Body of pancreas (tissue), 4 donors: ENCODE measurements around the gene RBM44. TPM values are rescaled to one million over a fixed set of nuclear protein-coding genes. Genes with fewer than 3 reads are reported as not detected.
A peak's percentile ranks its signal among the peaks of the same experiment; 100 is the strongest.
"Not testable (repeated sequence)": the region's sequence is repeated elsewhere in the genome, so short reads cannot be mapped to it uniquely, and the experiment has no call there.

Experiments
- ATAC-seq: fragments of 150-250 bp; one replicate; pipeline ENCODE4 v1.9.1; 2016
- DNase-seq, 4 donors: peaks; one replicate each; pipeline ENCODE4 v3.0.0-alpha.2; 2019
- H3K27ac ChIP-seq, 4 donors: fragments of 200-600 bp; sonication (generic); 1 replicate in 3 of 4; 2 replicates in 1 of 4; pipeline versions ENCODE4 v1.5.1 to v1.6.1; 2016 to 2019; ENCODE audit warnings: mild to moderate bottlenecking in 1 of 4, mixed read lengths in 1 of 4, moderate library complexity in 1 of 4
- H3K27me3 ChIP-seq, 2 donors: fragments of 200-600 bp; sonication (generic); one replicate each; pipeline ENCODE4 v1.6.0; 2016; ENCODE audit warnings: mild to moderate bottlenecking in 1 of 2
- H3K36me3 ChIP-seq, 2 donors: fragments of 200-600 bp; sonication (generic); replicated peaks in 1 of 2; 2 replicates each; pipeline ENCODE4 v1.5.1; 2016; ENCODE audit warnings: low read depth in 2 of 2; ENCODE audit not compliant: insufficient read depth in 1 of 2
- H3K4me1 ChIP-seq: fragments of 200-600 bp; sonication (generic); one replicate; pipeline ENCODE4 v1.6.0; 2016
- H3K4me3 ChIP-seq, 2 donors: fragments of 200-600 bp; sonication (generic); 1 replicate in 1 of 2; 2 replicates in 1 of 2; pipeline ENCODE4 v1.5.1; 2016 to 2019
- H3K9me3 ChIP-seq, 3 donors: fragments of 200-600 bp; sonication (generic); 1 replicate in 2 of 3; 2 replicates in 1 of 3; pipeline ENCODE4 v1.5.1; 2016
- POLR2A ChIP-seq, 3 donors: fragments of 450-650 bp; IDR thresholded peaks; one replicate each; pipeline ENCODE4 v1.6.1; 2016; ENCODE audit warnings: antibody characterized with exemption in 3 of 3, mild to moderate bottlenecking in 2 of 3
- WGBS, 2 donors: methylation state at CpG; one replicate each; pipeline ENCODE4 v1.1.5; 2017; 5-methylcytosine and 5-hydroxymethylcytosine counted together
- intact Hi-C: fragments of 100-400 bp; cut with DNase I; formaldehyde crosslinking; loops from one replicate; pipeline ENCODE4 v1.15.1; 2023
- total RNA-seq, 2 donors: library from RNA; depleted of rRNA; stranded (reverse); fragments of >200 nt; gene quantifications; one replicate each; pipeline ENCODE4 v1.1.0, GENCODE V29; 2016
- TF ChIP-seq, protein P1 (sequence below), 7 experiments: fragments of 450-650 bp in 4 of 7; fragments of 200-600 bp in 3 of 7; sonication (generic) in 3 of 7; IDR thresholded peaks; one replicate each; pipeline ENCODE4 v1.5.1; 2016 to 2019; ENCODE audit warnings: antibody characterized with exemption in 7 of 7

The RBM44 gene
- total RNA-seq, 2 donors from 2014 or later, result 0.52 to 1.6 TPM

DNA sequence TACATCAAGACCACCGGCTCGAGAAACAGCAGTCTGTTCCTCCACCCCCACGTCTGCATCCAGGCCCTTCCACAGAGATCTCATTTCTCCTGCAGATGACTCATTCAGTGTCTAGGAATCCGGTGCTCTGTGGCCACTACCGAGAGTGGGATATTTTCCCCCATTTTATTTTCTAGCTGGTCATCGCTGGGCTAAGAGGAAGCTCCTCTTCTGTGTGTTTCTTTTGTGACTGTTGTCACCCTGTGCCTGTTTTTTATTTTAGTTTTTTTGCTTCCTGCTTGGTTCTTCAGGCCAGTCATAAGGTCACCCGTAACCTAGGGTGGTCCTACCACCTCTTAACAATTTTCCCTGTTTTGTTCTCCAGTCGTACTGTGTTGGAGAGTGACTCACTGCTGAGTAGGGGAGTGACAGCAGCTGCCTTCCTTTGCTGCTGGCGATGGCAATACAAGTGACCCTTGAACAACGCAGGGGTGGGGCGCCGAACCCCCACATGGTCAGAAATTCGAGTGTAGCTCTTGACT, 67.6 kb downstream of the RBM44 start:
- Histone ChIP-seq H3K4me1 (peaks cover 95% of the 10 kb centered on the region), H3K9me3 (no peaks in the 10 kb centered on the region), H3K27ac (peak overlapping the region; percentile 55 to 96 (median 90)), H3K36me3 (no peaks in the 10 kb centered on the region), H3K4me3 (no peak overlapping the region), H3K27me3 (no peaks in the 10 kb centered on the region)
- ATAC-seq, result no peak
- TF ChIP-seq, protein P1, sequence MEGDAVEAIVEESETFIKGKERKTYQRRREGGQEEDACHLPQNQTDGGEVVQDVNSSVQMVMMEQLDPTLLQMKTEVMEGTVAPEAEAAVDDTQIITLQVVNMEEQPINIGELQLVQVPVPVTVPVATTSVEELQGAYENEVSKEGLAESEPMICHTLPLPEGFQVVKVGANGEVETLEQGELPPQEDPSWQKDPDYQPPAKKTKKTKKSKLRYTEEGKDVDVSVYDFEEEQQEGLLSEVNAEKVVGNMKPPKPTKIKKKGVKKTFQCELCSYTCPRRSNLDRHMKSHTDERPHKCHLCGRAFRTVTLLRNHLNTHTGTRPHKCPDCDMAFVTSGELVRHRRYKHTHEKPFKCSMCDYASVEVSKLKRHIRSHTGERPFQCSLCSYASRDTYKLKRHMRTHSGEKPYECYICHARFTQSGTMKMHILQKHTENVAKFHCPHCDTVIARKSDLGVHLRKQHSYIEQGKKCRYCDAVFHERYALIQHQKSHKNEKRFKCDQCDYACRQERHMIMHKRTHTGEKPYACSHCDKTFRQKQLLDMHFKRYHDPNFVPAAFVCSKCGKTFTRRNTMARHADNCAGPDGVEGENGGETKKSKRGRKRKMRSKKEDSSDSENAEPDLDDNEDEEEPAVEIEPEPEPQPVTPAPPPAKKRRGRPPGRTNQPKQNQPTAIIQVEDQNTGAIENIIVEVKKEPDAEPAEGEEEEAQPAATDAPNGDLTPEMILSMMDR (IDR thresholded peaks at IDR 0.05), result no peak
- no peak for TF ChIP-seq POLR2A (IDR thresholded peaks at IDR 0.05)
- no peak for DNase-seq
- intact Hi-C loops, result no loop called here
- WGBS, 2 donors, result 70% methylated on average over 13 of the region's 13 CpGs

DNA sequence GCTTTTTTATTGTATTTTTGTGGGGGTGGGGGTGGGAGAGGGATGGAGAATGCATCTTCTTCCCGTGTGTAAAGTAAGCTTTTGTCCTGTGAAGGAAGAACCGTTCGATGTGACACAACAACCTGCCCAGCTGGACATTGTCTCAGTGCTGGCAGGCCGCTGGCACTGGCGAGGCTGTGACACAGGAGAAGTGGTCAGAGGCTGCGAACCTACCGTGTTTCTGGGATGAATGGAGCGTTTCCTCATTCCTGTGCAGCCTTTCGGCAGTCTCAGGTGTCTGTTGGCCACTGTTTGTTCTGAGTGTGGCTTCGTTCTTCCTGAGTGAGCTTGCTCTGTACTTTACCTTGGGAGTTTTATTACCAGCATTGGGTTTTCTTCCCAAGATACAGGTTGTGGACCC, 68.9 kb downstream of the RBM44 start:
- no peaks in the 10 kb centered on the region for H3K27me3 ChIP-seq
- H3K4me3 ChIP-seq, result no peak overlapping the region
- no peaks in the 10 kb centered on the region for H3K9me3 ChIP-seq
- H3K36me3 ChIP-seq, result no peaks in the 10 kb centered on the region
- WGBS, 2 donors, result 85 to 87% methylated on average over 10 of the region's 10 CpGs
- intact Hi-C loops, result no loop called here
- ATAC-seq (no peak), DNase-seq (no peak)
- H3K27ac ChIP-seq, result peak overlapping the region in 2 of 4 donors; percentile 38 to 51
- H3K4me1 ChIP-seq, result peaks cover 93% of the 10 kb centered on the region
- no peak for TF ChIP-seq POLR2A (IDR thresholded peaks at IDR 0.05)
- TF ChIP-seq, protein P1 (IDR thresholded peaks at IDR 0.05), result no peak

DNA sequence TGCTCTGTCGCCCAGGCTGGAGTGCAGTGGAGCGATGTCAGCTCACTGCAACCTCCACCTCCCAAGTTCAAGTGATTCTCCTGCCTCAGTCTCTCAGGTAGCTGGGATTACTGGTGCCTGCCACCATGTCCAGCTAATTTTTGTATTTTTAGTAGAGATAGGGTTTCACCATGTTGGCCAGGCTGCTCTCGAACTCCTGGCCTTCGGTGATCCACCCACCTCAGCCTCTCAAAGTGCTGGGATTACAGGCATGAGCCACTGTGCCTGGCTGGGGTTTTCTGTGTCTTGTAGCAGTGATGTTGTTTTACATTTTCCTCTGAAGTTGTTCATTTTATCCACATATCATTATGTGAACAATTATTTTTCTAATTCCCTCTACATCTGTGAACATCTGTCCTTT, 69.5 kb downstream of the RBM44 start:
- H3K27ac ChIP-seq, result peak overlapping the region in 2 of 4 donors; percentile 38 to 51
- not testable (repeated sequence) for DNase-seq

DNA sequence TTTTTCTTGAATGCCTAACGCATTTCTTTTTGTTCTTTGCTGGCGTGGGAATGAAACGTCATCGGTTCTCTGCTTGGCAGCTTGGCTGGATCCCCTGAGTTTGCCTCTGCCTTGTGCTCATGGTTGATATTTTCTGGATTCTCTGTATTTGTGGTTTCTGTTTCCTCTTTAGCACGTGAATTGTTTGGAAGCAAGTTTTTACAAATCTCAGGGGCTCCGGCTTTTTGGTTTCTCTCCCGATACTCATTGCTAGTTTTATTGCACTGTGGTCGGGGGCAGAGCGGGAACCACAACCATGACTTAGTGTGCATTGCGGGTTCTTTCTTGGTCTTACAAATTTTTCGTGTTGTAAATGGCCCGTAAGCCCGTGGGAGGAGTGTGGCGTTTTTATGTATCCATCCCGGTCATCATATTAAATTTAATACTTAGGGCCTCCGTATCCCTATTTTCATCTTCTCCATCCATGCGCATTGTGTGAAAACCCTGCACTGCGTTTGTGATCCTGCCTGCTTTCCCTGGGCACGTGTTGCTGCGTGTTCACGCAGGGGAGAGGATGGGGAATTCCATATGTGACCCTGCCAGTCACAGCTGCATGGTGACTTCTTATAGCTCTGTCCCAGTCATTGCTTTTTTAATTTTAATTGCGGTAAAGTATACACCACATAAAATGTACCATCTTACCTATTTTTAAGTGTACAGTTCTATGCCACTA, 70.2 kb downstream of the RBM44 start:
- peak in 2 of 4 donors; percentile 46 to 56 for DNase-seq
- Histone ChIP-seq H3K27me3 (no peaks in the 10 kb centered on the region), H3K36me3 (no peaks in the 10 kb centered on the region), H3K4me3 (no peak overlapping the region), H3K27ac (peak overlapping the region in 2 of 4 donors; percentile 38 to 51), H3K9me3 (no peaks in the 10 kb centered on the region), H3K4me1 (peaks cover 92% of the 10 kb centered on the region)
- WGBS, 2 donors, result 62 to 76% methylated on average over 22 of the region's 22 CpGs
- intact Hi-C loops, result no loop called here
- no peak for ATAC-seq
- TF ChIP-seq, protein P1 (IDR thresholded peaks at IDR 0.05), result no peak
- no peak for TF ChIP-seq POLR2A (IDR thresholded peaks at IDR 0.05)

More for the DNA sequence above, 69.5 kb downstream of the RBM44 start:
- WGBS, 2 donors, result 87 to 95% methylated on average over 4 of the region's 4 CpGs
- ATAC-seq, H3K36me3 ChIP-seq, intact Hi-C loops, H3K9me3 ChIP-seq, H3K27me3 ChIP-seq, H3K4me3 ChIP-seq: not testable (repeated sequence)
- peaks cover 92% of the 10 kb centered on the region for H3K4me1 ChIP-seq

DNA sequence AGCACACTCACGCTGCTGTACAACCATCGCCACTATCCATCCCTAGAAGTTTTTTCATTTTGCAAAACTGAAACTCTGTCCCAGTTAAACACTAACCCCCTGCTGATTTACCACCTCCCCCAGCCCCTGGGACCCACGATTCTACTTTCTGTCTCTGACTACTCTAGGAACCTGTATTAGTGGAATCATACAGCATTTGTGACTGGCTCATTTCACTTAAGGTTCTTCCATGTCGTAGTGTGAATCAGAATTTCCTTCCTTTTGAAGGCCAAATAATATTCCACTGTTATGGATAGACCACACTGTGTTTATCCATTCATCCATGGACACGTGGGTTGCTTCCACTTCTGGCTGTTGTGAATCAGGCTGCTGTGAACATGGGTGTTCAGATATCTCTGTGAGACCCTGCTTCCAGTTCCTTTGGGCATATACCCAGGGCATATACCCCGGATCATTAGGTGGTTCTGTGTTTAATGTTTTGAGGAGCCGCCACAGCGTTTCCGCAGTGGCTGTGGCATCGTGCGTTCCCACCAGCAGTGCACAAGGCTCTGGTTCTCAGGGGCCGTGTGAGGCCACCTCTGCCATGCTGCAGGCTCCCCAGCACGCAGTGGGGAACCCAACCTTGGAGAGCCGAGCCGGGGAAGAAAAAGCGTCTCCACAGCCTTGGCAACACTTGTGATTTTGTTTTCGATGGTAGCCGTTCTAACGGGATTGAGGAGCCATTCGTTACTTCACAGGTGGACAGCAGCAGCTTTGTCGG, 70.9 kb downstream of the RBM44 start:
- WGBS, 2 donors, result 85 to 91% methylated on average over 17 to 21 of the region's 21 CpGs
- Histone ChIP-seq H3K4me3 (no peak overlapping the region), H3K36me3 (no peaks in the 10 kb centered on the region), H3K27ac (peak overlapping the region in 1 of 4 donors; percentile 51), H3K4me1 (peaks cover 92% of the 10 kb centered on the region), H3K9me3 (no peaks in the 10 kb centered on the region), H3K27me3 (no peaks in the 10 kb centered on the region)
- no peak for DNase-seq
- intact Hi-C loops, result no loop called here
- ATAC-seq, result no peak
- TF ChIP-seq POLR2A (IDR thresholded peaks at IDR 0.05), result no peak
- TF ChIP-seq, protein P1 (IDR thresholded peaks at IDR 0.05), result no peak
